Mucosa of descending colon (tissue), 3 donors: Measurements from ENCODE around the gene DSCAM. TPM values are rescaled to one million over a fixed set of nuclear protein-coding genes. Genes with fewer than 3 reads are reported as not detected.

ENCODE experiments used
- ATAC-seq: fragments of 200-7000 bp; cut with Tn5 transposase; one replicate; pipeline ENCODE4 v1.9.1; 2020; ENCODE audit warnings: mild to moderate bottlenecking, moderate library complexity
- DNase-seq, 3 donors: peaks; one replicate each; pipeline ENCODE4 v3.0.0-alpha.2; 2020
- H3K36me3 ChIP-seq: fragments of 200-600 bp; one replicate; pipeline ENCODE4 v1.8.0; 2021; ENCODE audit warnings: low read depth, mild to moderate bottlenecking
- H3K4me1 ChIP-seq: fragments of 200-600 bp; one replicate; pipeline ENCODE4 v1.8.0; 2021; ENCODE audit warnings: low read depth, mild to moderate bottlenecking
- H3K4me3 ChIP-seq: fragments of 200-600 bp; one replicate; pipeline ENCODE4 v1.8.0; 2021; ENCODE audit warnings: mild to moderate bottlenecking
- H3K9me3 ChIP-seq: fragments of 200-600 bp; one replicate; pipeline ENCODE4 v1.8.0; 2021; ENCODE audit warnings: mild to moderate bottlenecking
- intact Hi-C, 2 donors: fragments of 100-400 bp; cut with DNase I in 1 of 2; cut with micrococcal nuclease in 1 of 2; formaldehyde crosslinking; loops; one replicate each; pipeline versions ENCODE4 v1.11.0 to v1.11.1; 2022; cut with DNase I, micrococcal nuclease
- total RNA-seq, 3 donors: library from RNA; stranded (reverse); fragmentation: NEBNext Ultra II Directional in 2 of 3; extraction: Animal tissue kit (Norgen Biotek cat#: 25700) in 2 of 3; gene quantifications; one replicate each; pipeline versions ENCODE4 v1.2.1 to v1.2.4, GENCODE V29; 2021 to 2023
- TF ChIP-seq, protein P1 (sequence below): fragments of 200-600 bp; IDR thresholded peaks from one replicate; pipeline ENCODE4 v1.8.0; 2022; ENCODE audit warnings: antibody characterized with exemption, mild to moderate bottlenecking
- donor health status: DM: no; HTN: no; CAD: no; lungs with moderate emphysema.
- donor health status: DM: no; HTN: no; CAD: no.
- donor health status: DM: no; HTN: yes; CAD: no.

DSCAM gene
- total RNA-seq, 3 donors from 2014 or later: 0.35 TPM; not detected in 2

GRCh38 chr21:40623528-40623927, 223.4 kb downstream of the DSCAM start:
- ATAC-seq: no peak

DNA sequence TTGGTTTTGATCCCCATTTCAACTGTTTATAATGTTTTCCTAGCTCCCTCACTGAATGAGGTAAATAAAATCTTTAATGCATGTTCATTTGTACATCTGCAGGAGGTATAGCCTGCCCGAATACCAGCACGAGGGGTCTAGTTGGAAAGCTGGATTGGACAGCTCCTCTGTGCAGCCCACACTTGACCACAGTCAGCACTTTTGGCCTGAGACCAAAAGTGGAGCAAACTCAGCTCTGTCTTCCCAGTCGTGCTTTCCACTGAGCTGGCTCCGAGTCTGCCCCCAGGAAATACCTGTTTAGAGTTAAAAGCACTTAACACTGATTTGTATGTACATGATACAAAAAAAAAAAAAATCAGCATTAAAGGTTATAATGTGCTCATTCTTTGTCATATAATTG, 224.4 kb downstream of the DSCAM start:
- H3K36me3 ChIP-seq: no peaks in the 10 kb centered on the region
- no peaks in the 10 kb centered on the region for H3K4me1 ChIP-seq
- no peak overlapping the region for H3K4me3 ChIP-seq
- TF ChIP-seq, protein P1, sequence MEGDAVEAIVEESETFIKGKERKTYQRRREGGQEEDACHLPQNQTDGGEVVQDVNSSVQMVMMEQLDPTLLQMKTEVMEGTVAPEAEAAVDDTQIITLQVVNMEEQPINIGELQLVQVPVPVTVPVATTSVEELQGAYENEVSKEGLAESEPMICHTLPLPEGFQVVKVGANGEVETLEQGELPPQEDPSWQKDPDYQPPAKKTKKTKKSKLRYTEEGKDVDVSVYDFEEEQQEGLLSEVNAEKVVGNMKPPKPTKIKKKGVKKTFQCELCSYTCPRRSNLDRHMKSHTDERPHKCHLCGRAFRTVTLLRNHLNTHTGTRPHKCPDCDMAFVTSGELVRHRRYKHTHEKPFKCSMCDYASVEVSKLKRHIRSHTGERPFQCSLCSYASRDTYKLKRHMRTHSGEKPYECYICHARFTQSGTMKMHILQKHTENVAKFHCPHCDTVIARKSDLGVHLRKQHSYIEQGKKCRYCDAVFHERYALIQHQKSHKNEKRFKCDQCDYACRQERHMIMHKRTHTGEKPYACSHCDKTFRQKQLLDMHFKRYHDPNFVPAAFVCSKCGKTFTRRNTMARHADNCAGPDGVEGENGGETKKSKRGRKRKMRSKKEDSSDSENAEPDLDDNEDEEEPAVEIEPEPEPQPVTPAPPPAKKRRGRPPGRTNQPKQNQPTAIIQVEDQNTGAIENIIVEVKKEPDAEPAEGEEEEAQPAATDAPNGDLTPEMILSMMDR: no peak
- intact Hi-C loops: no loop called here
- DNase-seq (no peak), ATAC-seq (no peak)
- H3K9me3 ChIP-seq: peaks cover 4% of the 10 kb centered on the region

More at GRCh38 chr21:40623528-40623927, 223.4 kb downstream of the DSCAM start:
- no peaks in the 10 kb centered on the region for H3K36me3 ChIP-seq
- H3K4me3 ChIP-seq: no peak overlapping the region
- H3K9me3 ChIP-seq: peaks cover under 1% of the 10 kb centered on the region
- TF ChIP-seq, protein P1: no peak
- intact Hi-C loops: no loop called here
- H3K4me1 ChIP-seq: no peaks in the 10 kb centered on the region
- no peak for DNase-seq

- Histone ChIP-seq H3K9me3 (peaks cover 8% of the 10 kb centered on the region), H3K4me1 (no peaks in the 10 kb centered on the region), H3K4me3 (no peak overlapping the region), H3K36me3 (no peaks in the 10 kb centered on the region)
- TF ChIP-seq, protein P1: no peak
- intact Hi-C loops: no loop called here
- ATAC-seq (no peak), DNase-seq (no peak)
Measured at GRCh38 chr21:40620386-40621145, 226.4 kb downstream of the DSCAM start.

DNA sequence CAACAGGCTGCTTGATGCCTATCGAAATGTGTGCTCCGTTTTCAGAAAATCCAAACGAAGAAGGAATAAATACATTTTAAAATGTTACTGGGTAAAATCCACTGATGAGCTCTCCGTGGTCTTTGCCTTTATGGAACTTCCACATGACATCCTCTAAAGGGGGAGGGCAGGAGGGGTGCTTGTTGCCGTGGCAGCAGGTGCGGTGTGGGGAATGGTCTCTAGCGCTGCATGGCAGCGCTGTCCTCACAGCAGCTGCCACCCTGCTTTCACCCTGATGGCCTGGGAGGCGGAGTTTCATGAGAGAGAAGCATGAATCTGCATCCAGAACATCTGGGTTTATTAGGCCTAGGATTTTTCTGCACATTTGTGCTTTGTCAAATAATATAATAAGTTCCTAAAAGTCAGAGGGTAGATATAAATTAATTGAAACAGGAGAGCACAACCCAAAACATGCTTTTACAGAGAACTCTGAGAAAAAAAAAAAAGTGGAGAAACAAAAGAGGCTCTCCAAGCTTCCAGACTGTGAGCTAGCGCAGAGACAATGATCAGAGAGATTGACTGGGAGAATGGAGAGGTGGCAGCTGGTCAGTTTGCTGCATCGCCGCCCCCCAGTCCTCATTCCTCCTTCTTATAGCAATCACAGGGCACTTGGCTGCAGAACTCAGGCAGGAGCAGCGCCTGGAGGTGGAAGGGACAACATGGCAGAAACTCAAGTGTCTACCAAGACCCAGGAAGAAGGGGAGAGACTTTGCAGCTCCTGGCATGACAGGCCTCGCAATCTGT, 228.6 kb downstream of the DSCAM start:
- ATAC-seq (no peak), DNase-seq (no peak)
- Histone ChIP-seq H3K9me3 (peaks cover 13% of the 10 kb centered on the region), H3K36me3 (no peaks in the 10 kb centered on the region), H3K4me1 (no peaks in the 10 kb centered on the region), H3K4me3 (no peak overlapping the region)
- TF ChIP-seq, protein P1: no peak
- intact Hi-C loops: no loop called here

DNA sequence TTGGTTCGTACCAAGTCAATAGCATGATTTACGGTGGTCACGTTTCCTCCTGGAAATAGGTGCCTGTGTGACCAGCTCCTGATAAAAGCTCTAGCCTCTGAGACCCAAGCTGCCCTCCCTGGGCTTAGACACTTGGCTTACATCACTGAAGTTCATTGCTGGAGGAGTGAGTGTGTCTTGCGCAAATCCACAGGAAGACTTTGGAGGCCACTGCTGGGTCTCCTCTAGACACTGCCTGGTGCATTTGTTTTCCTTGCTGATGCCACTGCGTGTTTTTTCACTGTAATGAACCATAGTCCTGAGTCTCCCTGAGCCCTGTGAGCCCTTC, 230.6 kb downstream of the DSCAM start:
- H3K4me3 ChIP-seq: no peak overlapping the region
- DNase-seq: no peak
- peaks cover 18% of the 10 kb centered on the region for H3K9me3 ChIP-seq
- TF ChIP-seq, protein P1: no peak
- H3K4me1 ChIP-seq: no peaks in the 10 kb centered on the region
- no peaks in the 10 kb centered on the region for H3K36me3 ChIP-seq
- no peak for ATAC-seq
- intact Hi-C loops: no loop called here
